Measurements from ENCODE around the gene SLC2A11.

- TF ChIP-seq POLR2A (IDR thresholded peaks at IDR 0.05): no peak
- TF ChIP-seq, protein P1, sequence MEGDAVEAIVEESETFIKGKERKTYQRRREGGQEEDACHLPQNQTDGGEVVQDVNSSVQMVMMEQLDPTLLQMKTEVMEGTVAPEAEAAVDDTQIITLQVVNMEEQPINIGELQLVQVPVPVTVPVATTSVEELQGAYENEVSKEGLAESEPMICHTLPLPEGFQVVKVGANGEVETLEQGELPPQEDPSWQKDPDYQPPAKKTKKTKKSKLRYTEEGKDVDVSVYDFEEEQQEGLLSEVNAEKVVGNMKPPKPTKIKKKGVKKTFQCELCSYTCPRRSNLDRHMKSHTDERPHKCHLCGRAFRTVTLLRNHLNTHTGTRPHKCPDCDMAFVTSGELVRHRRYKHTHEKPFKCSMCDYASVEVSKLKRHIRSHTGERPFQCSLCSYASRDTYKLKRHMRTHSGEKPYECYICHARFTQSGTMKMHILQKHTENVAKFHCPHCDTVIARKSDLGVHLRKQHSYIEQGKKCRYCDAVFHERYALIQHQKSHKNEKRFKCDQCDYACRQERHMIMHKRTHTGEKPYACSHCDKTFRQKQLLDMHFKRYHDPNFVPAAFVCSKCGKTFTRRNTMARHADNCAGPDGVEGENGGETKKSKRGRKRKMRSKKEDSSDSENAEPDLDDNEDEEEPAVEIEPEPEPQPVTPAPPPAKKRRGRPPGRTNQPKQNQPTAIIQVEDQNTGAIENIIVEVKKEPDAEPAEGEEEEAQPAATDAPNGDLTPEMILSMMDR (IDR thresholded peaks at IDR 0.05): no peak
Observed at GRCh38 chr22:23888615-23889401, 31.1 kb downstream of the SLC2A11 start.

Data from body of pancreas (tissue), 4 donors.